ENCODE data around the gene LGSN.
"Not testable (repeated sequence)": the region's sequence is repeated elsewhere in the genome, so short reads cannot be mapped to it uniquely, and the experiment has no call there.

LGSN gene

DNA sequence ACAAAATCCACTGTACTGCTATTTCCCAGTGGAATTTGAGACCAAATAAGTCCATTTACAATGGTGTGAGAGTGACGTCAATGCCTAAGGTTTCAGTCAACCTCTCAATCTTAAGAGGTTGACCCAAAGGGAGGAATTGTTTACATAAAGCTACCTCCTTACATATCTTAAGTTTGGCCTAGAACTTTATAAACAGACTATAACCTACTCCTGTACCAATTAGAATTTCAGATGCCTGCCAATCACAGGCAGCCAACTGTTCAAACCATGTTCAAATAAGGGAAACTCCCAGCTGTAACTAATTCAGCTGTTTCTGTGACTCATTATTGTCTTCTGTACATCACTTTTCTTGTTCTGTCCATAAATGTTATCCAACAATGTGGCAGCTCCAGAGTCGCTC lies 14.5 kb downstream of the LGSN start:
- no peak for DNase-seq

DNA sequence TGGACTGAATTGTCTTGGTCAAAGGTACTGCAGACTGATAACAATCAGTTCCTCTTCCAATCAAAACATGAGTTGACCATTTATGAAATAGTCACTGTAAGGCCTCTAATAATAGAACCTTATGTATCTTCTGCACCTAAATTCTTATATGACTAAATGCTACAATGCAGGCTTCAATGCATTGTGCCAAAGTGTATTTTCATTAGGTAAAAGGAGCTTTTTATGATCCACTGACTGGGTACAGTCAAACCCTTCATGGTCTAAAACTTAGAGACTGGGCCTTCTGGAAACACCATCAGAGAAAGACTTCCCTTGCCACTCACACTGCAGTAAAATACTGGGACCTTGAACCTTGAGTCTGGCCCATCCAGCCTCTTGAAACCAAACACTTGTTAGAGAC lies 16.3 kb downstream of the LGSN start:
- DNase-seq, result no peak

DNA sequence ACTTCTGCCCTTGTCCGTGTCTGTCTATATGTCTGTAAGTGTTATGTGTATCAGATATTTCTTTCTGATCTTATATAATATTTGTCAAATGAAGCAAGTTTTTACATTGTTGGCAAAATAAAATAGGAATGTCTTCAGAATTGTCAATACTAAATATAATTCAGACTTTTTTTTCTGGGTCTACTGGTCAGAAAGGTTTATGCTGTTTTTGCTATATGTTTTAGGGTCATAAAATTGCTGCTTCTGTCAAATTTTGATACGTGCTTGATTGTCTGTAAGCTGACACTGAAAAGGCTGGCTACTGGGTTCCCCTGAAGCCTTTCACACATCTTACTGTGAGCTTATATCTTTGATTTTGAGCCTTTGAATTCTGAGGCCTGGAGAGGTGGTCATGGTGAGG lies 20.1 kb downstream of the LGSN start:
- DNase-seq, result no peak

DNA sequence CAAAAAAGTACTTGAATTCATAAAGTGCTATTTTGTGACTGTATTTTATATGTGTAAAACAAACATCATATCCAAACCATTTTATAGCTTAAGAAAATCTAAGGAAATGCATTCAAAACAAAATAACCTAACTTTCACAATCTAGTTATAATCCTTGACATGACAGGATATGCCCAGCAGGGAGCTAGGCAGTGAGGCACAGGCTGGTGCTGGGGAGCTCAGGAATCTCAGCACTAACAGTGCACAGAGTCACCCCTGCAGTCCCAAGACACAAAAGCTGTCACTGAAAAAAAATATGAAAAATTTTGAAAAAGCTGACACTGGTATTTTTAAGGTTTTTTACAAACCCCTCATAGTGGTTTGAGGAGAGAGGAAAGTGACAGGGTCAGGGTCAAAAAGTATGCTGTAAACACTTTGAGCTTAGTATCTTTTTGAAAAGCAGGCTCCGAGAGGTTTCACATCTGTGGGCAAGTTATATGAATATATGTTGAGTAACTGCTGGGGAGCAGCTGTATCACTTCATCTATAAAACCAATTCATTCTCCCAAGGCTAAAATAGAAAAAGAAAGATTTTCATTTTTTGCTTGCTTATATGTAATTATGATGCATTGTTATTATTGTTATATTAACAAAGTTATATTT lies 24.1 kb downstream of the LGSN start:
- no peak for DNase-seq

DNA sequence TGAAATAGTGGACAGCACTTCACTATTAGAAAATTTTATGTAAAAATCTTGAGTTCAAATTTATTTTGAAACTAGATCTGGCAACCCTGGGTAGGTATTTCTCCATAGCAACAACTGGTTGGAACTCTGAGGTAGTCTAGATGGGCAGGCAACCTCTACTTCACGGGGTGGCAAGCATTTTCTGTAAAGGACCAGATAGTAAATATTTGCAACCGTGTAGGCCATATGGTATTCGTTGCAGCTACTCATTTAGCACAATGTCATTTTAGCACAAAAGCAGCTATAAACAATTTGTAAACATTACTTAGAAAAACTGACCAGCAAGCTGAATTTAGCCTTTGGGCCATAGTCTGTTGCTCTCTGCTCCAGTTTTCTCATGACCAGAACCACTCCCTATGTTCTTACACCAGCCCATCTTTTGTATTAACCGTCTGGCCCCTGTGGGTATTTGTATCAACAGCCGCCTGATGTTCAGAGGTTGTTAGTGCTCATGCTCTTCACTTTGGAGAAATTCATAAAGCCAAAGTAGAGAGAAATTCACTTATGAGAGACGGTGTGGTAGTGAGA lies 29.2 kb downstream of the LGSN start:
- DNase-seq, result no peak

DNA sequence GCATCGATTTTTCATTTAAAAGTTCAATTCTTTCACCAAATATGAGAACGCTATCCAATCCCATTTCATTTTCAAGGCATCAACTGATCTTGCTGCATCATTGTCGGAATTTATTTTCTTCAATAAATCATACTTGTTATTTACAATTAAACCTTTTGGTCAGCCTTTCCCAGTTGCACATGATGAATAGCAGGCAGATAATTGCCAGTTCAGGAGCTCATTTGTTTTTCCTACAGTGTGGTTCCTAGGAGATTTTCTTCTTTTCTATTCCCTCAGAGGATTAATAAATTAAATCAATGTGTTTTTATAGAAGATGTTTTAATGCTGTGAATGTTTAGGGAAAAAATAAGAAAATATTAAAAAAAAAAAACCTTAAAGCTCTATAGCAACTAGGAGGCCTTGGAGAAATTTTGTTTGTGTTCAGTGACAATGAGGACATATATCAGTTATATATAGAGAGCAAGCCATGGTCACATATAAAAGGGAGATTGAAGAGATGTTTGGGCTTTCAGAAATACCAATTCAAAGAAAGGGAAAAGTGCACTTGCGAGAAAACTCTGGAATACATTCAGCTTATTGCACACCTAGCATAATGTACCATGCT lies 30.4 kb downstream of the LGSN start:
- no peak for DNase-seq

DNA sequence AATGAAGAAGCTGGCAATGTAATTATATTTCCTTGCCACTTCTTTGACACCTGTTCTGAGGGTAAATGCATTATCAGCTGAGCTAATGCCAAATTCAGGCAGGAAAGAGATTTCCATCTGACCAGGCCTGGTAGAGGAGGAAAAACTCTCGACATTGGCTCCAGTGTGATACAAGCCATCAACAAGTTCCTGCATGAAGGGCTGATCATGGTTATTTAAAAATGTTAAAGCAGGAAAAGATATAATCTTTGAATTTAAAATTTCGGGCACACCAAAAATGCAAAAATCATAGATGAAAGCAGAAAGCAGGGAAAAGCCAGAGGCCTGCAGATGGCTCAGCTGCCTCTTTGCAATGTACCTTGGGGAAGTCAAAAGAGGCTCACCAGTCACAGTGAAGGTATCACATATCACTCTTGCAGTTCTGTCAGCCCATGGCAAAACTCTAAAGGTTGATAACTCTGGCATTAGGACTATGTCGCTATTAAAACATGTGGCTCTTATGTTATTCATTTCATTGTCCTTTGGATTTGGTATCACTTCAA lies 39.1 kb downstream of the LGSN start:
- no peak for DNase-seq

DNA sequence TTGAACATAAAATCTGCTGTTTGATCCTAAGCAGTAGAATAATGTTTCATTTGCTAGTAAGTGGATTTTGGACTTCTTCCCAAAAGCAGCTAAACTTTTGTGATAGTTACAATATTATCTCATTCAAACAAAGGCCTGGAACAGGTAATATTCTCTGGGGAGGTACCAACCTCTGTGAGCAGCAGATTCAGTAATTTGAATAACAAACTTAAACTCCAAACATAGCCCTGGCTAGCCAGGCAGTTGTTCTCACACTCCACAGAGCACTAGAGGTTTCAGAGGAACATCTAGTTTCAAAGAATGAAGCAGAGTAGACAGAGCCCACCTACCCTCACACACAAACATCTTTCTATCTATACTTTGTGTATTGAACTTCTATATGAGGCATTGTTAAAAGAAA lies 40.9 kb downstream of the LGSN start:
- no peak for DNase-seq

DNA sequence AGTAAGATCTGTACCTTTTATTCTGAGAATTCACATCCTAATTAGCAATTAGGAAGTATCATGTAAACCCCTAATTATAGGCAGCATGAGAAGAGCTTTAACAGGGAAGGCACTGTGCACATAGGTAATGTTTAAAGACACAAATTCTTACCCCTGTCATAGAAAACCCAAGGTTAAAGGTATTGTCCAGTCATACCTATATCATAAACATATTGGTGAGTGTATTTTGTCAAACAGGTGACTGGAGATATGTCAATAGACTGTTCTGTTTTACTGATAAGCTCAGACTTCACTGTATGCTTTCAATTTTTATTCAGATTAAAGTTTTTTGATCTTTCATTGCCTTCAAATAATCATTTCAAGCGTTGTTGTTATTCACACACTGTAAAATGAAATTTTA lies 43.8 kb downstream of the LGSN start:
- DNase-seq, result no peak

DNA sequence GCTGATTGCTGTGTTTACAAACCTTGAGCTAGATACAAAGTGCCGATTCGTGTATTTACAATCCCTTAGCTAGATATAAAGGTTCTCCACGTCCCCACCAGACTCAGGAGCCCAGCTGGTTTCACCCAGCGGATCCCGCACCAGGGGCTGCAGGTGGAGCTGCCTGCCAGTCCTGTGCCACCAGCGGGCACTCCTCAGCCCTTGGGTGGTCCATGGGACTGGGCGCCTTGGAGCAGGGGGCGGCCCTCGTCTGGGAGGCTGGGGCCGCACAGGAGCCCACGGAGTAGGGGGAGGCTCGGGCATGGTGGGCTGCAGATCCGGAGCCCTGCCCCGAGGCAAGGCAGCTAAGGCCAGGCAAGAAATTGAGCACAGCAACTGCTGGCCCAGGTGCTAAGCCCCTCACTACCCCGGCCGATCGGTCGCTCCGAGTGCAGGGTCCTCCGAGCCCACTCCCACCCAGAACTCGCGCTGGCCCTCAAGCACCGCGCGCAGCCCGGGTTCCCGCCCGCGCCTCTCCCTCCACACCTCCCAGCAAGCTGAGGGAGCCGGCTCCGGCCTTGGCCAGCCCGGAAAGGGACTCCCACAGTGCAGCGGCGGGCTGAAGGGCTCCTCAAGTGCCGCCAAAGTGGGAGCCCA lies 44.9 kb downstream of the LGSN start:
- not testable (repeated sequence) for DNase-seq

DNA sequence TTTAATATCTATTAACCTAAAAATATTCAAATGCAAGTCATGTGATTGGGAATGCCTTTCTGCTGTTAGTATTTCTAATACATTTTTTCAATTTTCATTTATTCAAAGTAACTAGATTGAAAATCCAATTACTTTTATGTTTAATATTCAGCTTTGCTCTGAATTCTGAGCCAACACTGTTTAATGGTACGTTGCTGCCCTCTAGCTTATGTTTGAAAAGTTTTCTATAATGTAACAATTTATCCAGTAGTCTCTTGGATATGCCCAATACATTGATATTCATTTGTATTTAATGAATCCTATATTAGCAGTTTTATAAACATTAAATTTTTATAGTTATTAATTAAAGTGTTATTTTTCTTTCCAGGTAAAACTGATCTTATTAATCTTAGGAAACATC lies 47.4 kb downstream of the LGSN start:
- DNase-seq, result no peak

DNA sequence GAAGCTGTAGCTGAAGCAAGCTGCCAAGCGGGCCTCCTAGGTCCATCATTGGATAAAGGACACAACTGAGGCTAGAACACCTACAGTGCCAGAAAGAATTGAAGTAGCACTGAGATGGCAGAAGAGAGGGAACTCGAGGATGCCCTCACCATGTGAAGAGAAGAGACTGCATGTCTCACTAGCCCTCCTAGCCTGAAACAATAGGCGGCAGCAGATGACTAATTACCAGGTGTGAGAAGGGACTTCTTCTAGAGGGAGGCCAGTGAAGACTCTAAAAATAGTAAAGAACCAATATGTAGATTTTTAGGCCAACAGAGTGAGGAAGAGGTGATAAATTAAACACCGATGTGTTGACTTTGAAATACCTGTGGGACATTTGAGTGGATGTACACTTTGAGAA lies 50.3 kb downstream of the LGSN start:
- no peak for DNase-seq

DNA sequence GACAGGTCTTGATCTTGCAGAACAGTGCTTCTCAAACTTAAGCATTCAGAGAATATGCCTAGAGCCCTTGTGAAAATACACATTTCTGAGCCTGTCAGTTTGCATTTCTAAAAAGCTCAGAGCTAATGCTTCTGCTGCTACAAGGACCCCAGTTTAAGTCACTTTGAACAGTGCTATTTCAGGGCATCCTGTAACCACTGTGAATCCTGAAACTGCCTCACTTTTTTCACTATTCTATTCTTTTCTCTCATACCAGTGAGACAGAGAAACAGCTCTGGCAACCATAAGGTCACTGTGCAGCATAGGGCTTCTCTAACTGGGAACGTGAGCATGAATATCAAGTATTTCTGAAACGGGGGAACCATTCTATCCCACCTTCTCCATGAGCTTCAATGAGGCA lies 51.2 kb downstream of the LGSN start:
- DNase-seq, result no peak

DNA sequence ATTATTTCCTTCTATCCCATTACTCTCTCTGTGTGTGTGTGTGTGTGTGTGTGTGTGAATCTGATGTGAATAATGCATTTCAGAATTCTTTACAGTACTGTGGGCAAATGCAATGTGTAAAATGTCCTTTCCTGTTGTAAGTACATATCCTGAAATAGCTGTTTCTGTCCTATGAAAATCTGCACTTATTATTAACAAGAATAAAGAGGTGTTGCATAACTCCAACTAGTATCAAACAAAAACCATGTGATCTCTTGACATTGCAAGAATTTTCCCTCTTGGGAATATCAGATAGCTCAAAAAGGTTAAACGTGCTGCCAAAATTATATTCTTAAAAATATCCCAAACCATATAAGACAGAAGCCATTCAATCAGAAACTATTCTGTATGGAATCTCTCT lies 52.0 kb downstream of the LGSN start:
- DNase-seq, result no peak

DNA sequence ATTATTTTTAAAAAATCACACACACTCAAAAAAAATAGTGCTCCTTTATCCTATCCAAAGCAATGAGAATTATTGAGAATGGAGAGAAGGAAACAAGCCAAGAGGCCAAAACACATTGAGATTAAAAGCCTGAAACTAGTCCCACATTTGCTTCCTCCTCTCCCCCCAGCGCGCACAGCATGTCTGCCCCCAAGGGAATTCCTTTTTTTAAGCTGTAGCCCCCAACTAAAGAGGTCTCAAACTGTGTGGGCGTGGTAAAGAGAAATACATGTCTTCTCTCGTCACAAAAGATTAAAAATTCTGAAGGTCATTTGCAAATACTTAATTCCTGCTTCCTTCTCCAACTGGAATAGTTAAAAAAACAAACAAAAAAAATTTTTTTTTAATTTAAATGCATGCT lies 52.7 kb downstream of the LGSN start:
- DNase-seq, result no peak

DNA sequence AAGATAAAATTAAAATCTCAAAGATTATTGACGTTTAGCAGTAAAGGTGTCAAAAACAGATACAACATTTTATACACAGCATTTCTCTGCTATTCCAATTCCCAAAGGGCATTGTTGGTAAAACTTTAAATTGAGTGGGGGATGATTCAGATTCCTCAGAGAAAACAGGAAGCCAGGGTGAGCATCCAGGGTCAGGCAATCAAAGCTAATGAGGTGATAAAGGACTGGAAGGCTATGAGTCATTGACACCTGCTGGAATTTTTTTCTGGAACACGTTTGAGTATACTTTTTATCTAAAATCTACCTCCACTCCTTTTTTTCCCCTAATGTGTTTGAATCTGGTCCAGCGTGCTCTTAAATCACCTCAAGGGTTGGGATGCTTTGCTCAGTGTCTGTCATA lies 56.3 kb downstream of the LGSN start:
- DNase-seq, result no peak

DNA sequence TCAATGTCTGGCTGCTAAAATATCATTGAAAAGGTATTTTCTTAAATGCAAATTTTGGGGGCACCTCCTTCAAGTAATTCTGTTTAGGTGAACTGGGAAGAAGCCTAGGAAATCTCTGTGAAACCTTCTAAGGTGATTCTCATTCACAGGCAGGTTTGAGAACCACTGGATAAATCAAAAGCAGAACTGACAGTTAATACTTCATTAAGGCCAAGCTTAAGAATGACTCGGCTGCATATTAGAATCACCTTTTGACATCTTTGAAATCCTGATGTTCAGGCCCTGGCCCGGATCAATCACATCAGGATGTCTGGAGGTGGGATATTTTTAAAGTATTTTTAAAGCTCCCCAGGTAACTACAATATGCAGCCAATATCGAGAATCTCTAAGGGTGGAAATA lies 58.0 kb downstream of the LGSN start:
- DNase-seq, result no peak

DNA sequence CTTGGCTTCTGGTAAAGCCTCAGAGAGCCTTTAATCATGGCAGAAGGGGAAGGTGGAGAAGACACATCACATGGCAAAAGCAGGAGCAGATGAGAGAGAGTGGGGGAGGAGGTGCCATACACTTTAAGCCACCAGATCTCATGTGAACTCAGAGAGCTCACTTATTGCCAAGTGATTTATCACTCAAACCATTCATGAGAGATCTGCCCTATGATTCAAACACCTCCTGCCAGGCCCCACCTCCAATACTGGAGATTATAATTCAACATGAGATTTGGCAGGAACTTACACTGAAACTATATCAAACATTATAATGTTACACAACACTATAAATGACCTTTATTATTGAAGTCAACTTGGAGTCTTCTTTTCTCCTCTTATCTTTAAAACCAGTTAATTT lies 60.6 kb downstream of the LGSN start:
- DNase-seq, result no peak

DNA sequence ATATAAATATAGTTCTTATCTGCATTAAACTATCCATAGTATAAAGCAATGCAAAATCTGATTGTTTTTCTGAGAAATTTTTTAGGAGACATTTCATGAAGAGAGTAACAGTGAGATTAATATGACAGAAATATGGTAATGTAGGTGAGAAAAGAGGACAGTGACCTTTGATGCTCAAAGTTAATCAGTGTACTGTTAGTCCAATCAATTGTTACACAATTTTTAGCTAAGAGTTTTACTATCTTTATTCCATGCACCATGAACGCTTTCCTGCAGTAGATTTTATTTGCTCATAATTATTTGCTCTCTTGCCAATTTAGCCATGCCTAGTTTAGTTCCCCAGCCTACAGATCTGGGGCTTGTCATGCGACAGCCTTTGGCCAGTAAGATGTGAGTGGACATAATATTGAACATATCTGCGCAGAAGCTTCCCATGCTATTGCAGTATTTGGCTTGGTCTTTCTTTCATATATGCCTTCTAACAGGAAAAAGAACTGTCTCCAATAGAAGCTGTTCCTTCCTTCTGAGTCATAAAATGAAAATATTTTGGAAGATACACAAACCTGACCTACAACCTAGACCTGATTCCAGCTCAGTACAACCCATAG lies 69.8 kb downstream of the LGSN start:
- DNase-seq, result no peak

DNA sequence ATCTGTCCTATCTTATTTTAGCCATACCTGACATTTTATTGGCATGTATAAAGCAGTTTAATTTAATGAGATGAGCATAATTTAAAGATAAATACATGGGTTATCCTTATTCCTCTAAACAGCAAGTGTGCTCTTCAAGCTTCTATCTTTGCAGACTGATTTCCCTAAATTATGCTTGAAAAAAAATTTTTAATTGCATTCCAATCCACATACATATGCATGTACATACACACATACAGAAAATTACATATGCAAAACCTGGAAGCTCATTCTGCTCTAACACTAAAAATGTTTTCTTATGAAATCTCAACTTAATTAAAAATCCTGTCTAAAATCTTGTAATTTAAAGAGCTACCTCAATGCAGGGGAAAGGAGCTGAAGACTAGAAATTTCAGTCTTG lies 73.2 kb downstream of the LGSN start:
- DNase-seq, result no peak

DNA sequence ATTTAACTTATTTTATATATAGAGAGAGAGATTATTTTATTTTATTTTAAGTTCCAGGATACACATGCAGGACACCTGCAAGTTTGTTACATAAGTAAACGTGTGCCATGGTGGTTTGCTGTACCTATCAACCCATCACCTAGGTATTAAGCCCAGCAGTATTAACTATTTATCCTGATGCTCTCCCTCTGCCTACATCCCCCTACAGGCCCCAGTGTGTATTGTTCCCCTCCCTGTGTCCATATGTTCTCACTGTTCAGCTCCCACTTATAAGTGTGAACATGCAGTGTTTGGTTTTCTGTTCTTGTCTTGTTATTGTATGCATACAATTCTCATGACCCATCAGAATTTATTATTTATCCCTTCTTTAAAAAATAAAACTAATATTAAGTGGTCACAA lies 73.9 kb downstream of the LGSN start:
- DNase-seq, result no peak

DNA sequence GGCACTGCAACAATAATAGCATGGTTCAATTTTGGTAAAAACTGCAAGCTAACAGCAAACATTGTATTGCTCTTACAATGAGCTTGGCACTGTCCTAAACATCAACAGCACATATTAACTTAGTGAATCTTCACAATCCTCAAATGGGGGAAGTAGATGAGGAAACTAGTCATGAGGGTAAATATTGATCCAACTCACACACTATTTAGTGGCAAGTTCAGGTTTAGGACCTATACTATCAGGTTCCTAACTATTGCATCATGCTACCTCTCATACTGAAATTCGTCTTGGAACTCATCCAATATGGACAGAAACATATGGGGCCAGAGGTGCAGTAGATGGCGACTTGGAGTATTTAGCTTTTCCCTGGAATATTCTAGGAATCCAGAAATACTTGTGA lies 74.4 kb downstream of the LGSN start:
- no peak for DNase-seq

DNA sequence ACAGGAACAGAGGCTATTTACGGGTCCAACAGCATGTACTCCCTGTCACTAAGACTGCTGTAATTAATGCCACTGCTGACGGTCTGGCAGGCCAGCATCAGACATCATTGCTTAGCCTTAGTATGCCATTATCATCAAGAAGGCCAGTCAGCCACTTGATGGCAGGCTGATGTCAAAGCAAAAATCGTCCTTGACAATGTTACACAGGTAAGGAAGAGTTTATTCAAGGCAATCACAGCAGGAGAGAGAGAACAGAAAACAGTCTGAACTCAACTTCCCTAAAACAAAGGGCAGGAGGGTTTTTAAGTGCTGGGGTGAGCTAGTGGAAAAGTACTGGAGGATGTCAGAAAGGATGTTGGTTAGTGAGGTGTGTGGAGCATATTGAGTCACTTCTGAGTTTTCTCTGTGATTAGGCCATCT lies 83.4 kb downstream of the LGSN start:
- no peak for DNase-seq

DNA sequence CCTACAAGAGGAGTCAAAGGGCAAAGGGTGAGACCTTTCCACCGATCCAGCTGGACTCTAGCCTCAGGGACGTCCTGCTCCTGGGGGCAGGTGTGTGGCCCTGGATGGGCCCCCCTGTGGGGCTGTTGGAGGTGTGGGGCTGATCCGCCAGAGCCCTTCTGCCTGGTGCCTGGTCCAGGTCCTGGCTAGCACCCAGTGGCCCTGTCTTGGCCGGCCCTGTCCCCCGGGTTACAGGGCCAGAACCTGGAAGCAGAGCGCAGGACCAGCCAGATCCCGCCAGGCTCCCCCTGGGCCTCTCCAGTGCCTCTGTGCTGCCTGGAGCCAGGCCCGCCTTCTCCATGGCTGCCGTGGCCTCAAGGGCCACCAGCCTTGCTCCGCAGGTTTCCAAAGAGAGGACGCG lies 89.3 kb downstream of the LGSN start:
- DNase-seq, result not testable (repeated sequence)
